Gastrocnemius medialis (tissue), 4 donors: ENCODE data around the gene ATRNL1.

Source experiments
- CTCF ChIP-seq, 5 experiments: fragments of 450-650 bp in 3 of 5; fragments of 200-600 bp in 2 of 5; sonication (generic) in 2 of 5; IDR thresholded peaks in 4 of 5; conservative IDR thresholded peaks in 1 of 5; 1 replicate in 4 of 5; 2 replicates in 1 of 5; pipeline ENCODE4 v1.5.1; 2016 to 2019; ENCODE audit warnings: antibody characterized with exemption in 5 of 5, mild to moderate bottlenecking in 3 of 5, moderate library complexity in 3 of 5
- POLR2A ChIP-seq, 2 donors: fragments of 450-650 bp; IDR thresholded peaks; one replicate each; pipeline ENCODE4 v1.6.1; 2017; ENCODE audit warnings: antibody characterized with exemption in 2 of 2, mild to moderate bottlenecking in 2 of 2, moderate library complexity in 2 of 2

GRCh38 chr10:115909037-115909436 lies 815.9 kb downstream of the ATRNL1 start:
- TF ChIP-seq POLR2A (IDR thresholded peaks at IDR 0.05), result no peak
- TF ChIP-seq CTCF (IDR thresholded peaks at IDR 0.05 in 4 of 5, conservative IDR thresholded peaks at IDR 0.05 in 1 of 5), result no peak
